Panc1 (cell line): ENCODE measurements around the gene LYPD6B. TPM values are rescaled to one million over a fixed set of nuclear protein-coding genes. Genes with fewer than 3 reads are reported as not detected.

Experiments used
- ATAC-seq: fragments of 200-7000 bp; cut with Tn5 transposase; 2 replicates; pipeline ENCODE4 v1.9.1; 2020; ENCODE audit warnings: mild to moderate bottlenecking, moderate library complexity
- BruUV-seq: library from RNA; stranded (reverse); fragments of 400-500 nt; replicated peaks from 2 replicates; lab custom pipeline; 2021; lab: Mats Ljungman, UMichigan
- CTCF ChIA-PET: fragments of 300-600 bp; sonication (Branson Sonifier 250); formaldehyde crosslinking; loops from one replicate; lab custom pipeline; 2022; ENCODE audit warnings: antibody characterized with exemption; lab: Charles Lee
- POLR2A ChIA-PET: fragments of 300-600 bp; sonication (Branson Sonifier 250); formaldehyde crosslinking; loops from one replicate; lab custom pipeline; 2022; ENCODE audit warnings: antibody characterized with exemption; lab: Charles Lee
- DNase-seq: peaks from one replicate; pipeline ENCODE4 v3.0.0-alpha.2; 2010; ENCODE audit warnings: low read depth, low spot score
- H3K27ac ChIP-seq: 2 replicates; pipeline ENCODE4 v1.5.1; 2011; ENCODE audit warnings: mild to moderate bottlenecking, low read length, inconsistent platforms
- H3K27me3 ChIP-seq: fragments of 200-500 bp; sonication (Bioruptor generic); 2 replicates; pipeline ENCODE4 v1.6.0; 2014; ENCODE audit warnings: low read length, inconsistent platforms; ENCODE audit not compliant: control insufficient read depth, insufficient read depth
- H3K36me3 ChIP-seq: fragments of 200-500 bp; sonication (Bioruptor generic); 2 replicates; pipeline ENCODE4 v1.5.1; 2014; ENCODE audit warnings: inconsistent platforms, mild to moderate bottlenecking, low read length, moderate library complexity; ENCODE audit not compliant: control insufficient read depth, insufficient read depth
- H3K4me1 ChIP-seq: 2 replicates; pipeline ENCODE4 v1.5.1; 2011; ENCODE audit warnings: inconsistent platforms, mild to moderate bottlenecking, low read length, moderate library complexity; ENCODE audit not compliant: control insufficient read depth, insufficient read depth
- H3K4me3 ChIP-seq, 2 experiments: 2 replicates each; pipeline ENCODE4 v1.5.1; 2011 to 2012; ENCODE audit warnings: low read depth in 2 of 2, low read length in 2 of 2, mild to moderate bottlenecking in 2 of 2, inconsistent platforms in 1 of 2, moderate library complexity in 1 of 2
- H3K9me3 ChIP-seq: fragments of 200-500 bp; sonication (Bioruptor generic); 2 replicates; pipeline ENCODE4 v1.5.1; 2014; ENCODE audit warnings: low read depth, mild to moderate bottlenecking, inconsistent platforms, low read length, moderate library complexity; ENCODE audit not compliant: control insufficient read depth, insufficient read depth
- POLR2AphosphoS5 ChIP-seq: IDR thresholded peaks from 2 replicates; pipeline ENCODE4 v1.6.1; 2012; ENCODE audit warnings: mild to moderate bottlenecking, low read depth, low read length, moderate library complexity
- SIN3A ChIP-seq: IDR thresholded peaks from 2 replicates; pipeline ENCODE4 v1.6.1; 2012; ENCODE audit warnings: low read depth, mild to moderate bottlenecking, low read length, moderate library complexity, borderline replicate concordance; ENCODE audit not compliant: insufficient read depth
- TCF7L2 ChIP-seq: IDR thresholded peaks from 2 replicates; pipeline ENCODE4 v1.6.1; 2011; ENCODE audit warnings: mild to moderate bottlenecking, low read depth, low read length, inconsistent platforms
- in situ Hi-C: cut with HindIII; loops from 2 replicates; pipeline ENCODE4 v1.10.0; 2016; ENCODE audit warnings: low sequenced_read_pairs, low pct_unique_long_range_greater_than_20kb
- intact Hi-C: fragments of 100-400 bp; cut with micrococcal nuclease; formaldehyde crosslinking; loops from one replicate; pipeline ENCODE4 v1.10.0; 2022; ENCODE audit not compliant: unreplicated experiment
- total RNA-seq: library from RNA; stranded (reverse); gene quantifications from one replicate; pipeline ENCODE4 v1.2.1, GENCODE V29; 2021; ENCODE audit not compliant: unreplicated experiment
- TF ChIP-seq, protein P1 (sequence below), 2 experiments: IDR thresholded peaks; 2 replicates each; pipeline ENCODE4 v1.6.1; 2011 to 2012; ENCODE audit warnings: low read depth in 2 of 2, control low read depth in 1 of 2, low read length in 1 of 2, mild to moderate bottlenecking in 1 of 2, moderate library complexity in 1 of 2; ENCODE audit not compliant: insufficient read depth in 1 of 2
- TF ChIP-seq, protein P2 (sequence below): fragments of 450-650 bp; IDR thresholded peaks from 2 replicates; pipeline ENCODE4 v1.5.1; 2017; ENCODE audit warnings: mild to moderate bottlenecking

The LYPD6B gene
- total RNA-seq, 1 experiment from 2014 or later = 2.2 TPM

- Histone ChIP-seq H3K4me1 (peaks cover 5% of the 10 kb centered on the region; the same call in 1 of the 2 replicates), H3K4me3 (no peak overlapping the region), H3K9me3 (no peaks in the 10 kb centered on the region), H3K27me3 (no peaks in the 10 kb centered on the region; the same call in 1 of the 2 replicates), H3K36me3 (no peaks in the 10 kb centered on the region), H3K27ac (no peak overlapping the region)
- CTCF ChIA-PET = no interaction called here
- POLR2A ChIA-PET = no interaction called here
- in situ Hi-C loops (no loop called here), intact Hi-C loops (no loop called here)
- no peak for ATAC-seq
- no TSS peak for BruUV-seq
- no peak for TF ChIP-seq POLR2AphosphoS5
- no peak for DNase-seq
Observed at GRCh38 chr2:149082735-149083134, 44.2 kb downstream of the LYPD6B start.

DNA sequence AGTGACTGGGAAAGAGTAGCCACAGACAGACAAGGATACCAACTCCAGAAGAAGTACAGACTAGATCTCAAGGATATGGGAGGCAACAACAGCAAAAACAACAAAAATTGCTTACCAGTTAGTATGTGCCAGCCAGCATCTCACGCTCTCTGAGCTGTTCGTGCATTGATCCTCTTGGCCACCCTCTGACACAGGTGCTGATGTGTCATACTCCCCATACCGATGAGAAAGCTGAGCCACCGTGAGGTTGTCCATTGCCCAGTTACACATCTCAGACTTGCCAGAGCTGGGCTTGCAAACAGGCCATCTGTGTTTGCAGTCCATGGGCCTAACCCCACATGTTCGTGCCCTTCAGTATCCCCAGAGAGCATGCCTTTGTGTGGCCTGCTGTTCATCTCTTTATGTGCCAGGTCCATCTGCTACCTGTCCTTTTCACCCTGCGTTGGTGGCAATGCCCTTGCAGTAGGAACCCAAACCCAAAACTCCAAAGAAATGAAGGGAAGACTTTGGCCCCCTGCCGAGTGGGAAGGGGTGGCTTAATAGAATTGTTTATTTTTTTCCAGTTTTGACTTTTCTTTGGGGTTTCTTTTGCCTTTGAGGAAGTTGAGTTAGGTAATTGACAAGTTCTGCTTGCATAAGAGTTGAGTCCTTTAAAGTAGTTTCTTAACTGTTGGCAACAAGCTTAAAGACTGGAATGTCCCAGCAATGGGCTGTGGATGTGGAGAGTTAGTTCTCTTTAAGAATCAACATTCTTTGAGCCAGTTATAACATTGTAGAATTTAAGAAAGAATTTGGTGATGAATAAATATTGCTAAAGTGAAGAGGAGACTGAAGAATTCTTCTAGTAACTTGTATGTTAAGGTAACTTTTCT is 46.7 kb downstream of the LYPD6B start:
- no TSS peak for BruUV-seq

More for the DNA sequence above, 46.7 kb downstream of the LYPD6B start:
- Histone ChIP-seq H3K4me1 (no peaks in the 10 kb centered on the region), H3K4me3 (no peak overlapping the region), H3K27me3 (no peaks in the 10 kb centered on the region; the same call in 1 of the 2 replicates), H3K9me3 (no peaks in the 10 kb centered on the region), H3K36me3 (no peaks in the 10 kb centered on the region), H3K27ac (no peak overlapping the region)
- no peak for ATAC-seq
- ChIA-PET POLR2A (no interaction called here), CTCF (no interaction called here)
- TF ChIP-seq SIN3A = no peak
- no peak for TF ChIP-seq TCF7L2
- TF ChIP-seq POLR2AphosphoS5 = no peak
- TF ChIP-seq, protein P1, sequence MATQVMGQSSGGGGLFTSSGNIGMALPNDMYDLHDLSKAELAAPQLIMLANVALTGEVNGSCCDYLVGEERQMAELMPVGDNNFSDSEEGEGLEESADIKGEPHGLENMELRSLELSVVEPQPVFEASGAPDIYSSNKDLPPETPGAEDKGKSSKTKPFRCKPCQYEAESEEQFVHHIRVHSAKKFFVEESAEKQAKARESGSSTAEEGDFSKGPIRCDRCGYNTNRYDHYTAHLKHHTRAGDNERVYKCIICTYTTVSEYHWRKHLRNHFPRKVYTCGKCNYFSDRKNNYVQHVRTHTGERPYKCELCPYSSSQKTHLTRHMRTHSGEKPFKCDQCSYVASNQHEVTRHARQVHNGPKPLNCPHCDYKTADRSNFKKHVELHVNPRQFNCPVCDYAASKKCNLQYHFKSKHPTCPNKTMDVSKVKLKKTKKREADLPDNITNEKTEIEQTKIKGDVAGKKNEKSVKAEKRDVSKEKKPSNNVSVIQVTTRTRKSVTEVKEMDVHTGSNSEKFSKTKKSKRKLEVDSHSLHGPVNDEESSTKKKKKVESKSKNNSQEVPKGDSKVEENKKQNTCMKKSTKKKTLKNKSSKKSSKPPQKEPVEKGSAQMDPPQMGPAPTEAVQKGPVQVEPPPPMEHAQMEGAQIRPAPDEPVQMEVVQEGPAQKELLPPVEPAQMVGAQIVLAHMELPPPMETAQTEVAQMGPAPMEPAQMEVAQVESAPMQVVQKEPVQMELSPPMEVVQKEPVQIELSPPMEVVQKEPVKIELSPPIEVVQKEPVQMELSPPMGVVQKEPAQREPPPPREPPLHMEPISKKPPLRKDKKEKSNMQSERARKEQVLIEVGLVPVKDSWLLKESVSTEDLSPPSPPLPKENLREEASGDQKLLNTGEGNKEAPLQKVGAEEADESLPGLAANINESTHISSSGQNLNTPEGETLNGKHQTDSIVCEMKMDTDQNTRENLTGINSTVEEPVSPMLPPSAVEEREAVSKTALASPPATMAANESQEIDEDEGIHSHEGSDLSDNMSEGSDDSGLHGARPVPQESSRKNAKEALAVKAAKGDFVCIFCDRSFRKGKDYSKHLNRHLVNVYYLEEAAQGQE (IDR thresholded peaks at IDR 0.05; ENCODE audit: insufficient read depth in 1 of 2, low read depth in 2 of 2, low read length in 1 of 2) = no peak
- TF ChIP-seq, protein P2, sequence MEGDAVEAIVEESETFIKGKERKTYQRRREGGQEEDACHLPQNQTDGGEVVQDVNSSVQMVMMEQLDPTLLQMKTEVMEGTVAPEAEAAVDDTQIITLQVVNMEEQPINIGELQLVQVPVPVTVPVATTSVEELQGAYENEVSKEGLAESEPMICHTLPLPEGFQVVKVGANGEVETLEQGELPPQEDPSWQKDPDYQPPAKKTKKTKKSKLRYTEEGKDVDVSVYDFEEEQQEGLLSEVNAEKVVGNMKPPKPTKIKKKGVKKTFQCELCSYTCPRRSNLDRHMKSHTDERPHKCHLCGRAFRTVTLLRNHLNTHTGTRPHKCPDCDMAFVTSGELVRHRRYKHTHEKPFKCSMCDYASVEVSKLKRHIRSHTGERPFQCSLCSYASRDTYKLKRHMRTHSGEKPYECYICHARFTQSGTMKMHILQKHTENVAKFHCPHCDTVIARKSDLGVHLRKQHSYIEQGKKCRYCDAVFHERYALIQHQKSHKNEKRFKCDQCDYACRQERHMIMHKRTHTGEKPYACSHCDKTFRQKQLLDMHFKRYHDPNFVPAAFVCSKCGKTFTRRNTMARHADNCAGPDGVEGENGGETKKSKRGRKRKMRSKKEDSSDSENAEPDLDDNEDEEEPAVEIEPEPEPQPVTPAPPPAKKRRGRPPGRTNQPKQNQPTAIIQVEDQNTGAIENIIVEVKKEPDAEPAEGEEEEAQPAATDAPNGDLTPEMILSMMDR = no peak
- intact Hi-C loops (no loop called here), in situ Hi-C loops (no loop called here)
- DNase-seq = no peak
